OCI-LY7 (cell line): Measurements from ENCODE around the gene PRSS50. TPM values are rescaled to one million over a fixed set of nuclear protein-coding genes. Genes with fewer than 3 reads are reported as not detected.

Experiments
- BruUV-seq: library from RNA; stranded (reverse); fragments of 400-500 nt; replicated peaks from 2 replicates; lab custom pipeline; 2021; lab: Mats Ljungman, UMichigan
- CTCF ChIA-PET: fragments of 300-600 bp; sonication (Branson Sonifier 250); formaldehyde crosslinking; loops from one replicate; lab custom pipeline; 2022; ENCODE audit warnings: antibody characterized with exemption; ENCODE audit not compliant: unreplicated experiment; lab: Charles Lee
- POLR2A ChIA-PET: fragments of 300-600 bp; sonication (Branson Sonifier 250); formaldehyde crosslinking; loops from one replicate; lab custom pipeline; 2022; ENCODE audit warnings: antibody characterized with exemption; lab: Charles Lee
- DNase-seq: peaks from one replicate; pipeline ENCODE4 v3.0.0-alpha.2; 2015; ENCODE audit warnings: low spot score
- H2AFZ ChIP-seq: fragments of 200-600 bp; sonication (generic), shearing (Covaris generic); 2 replicates; pipeline ENCODE4 v1.6.1; 2014; ENCODE audit warnings: mild to moderate bottlenecking, antibody characterized with exemption, low read length, moderate library complexity
- H3K27ac ChIP-seq: fragments of 200-600 bp; sonication (generic); 2 replicates; pipeline ENCODE4 v1.5.1; 2014; ENCODE audit warnings: mixed run types, low read depth, mild to moderate bottlenecking, moderate library complexity, low read length, inconsistent platforms; ENCODE audit not compliant: poor library complexity, severe bottlenecking
- H3K36me3 ChIP-seq: fragments of 200-600 bp; sonication (generic); 2 replicates; pipeline ENCODE4 v1.6.1; 2014; ENCODE audit warnings: mild to moderate bottlenecking, antibody characterized with exemption, low read length, moderate library complexity, mixed read lengths; ENCODE audit not compliant: insufficient read depth
- H3K4me1 ChIP-seq: fragments of 200-600 bp; sonication (generic); 2 replicates; pipeline ENCODE4 v1.5.1; 2014; ENCODE audit warnings: mild to moderate bottlenecking, low read length; ENCODE audit not compliant: insufficient read depth, poor library complexity, severe bottlenecking
- H3K4me2 ChIP-seq: fragments of 200-600 bp; sonication (generic); 2 replicates; pipeline ENCODE4 v1.6.1; 2014; ENCODE audit warnings: mild to moderate bottlenecking, low read length
- H3K4me3 ChIP-seq: fragments of 200-600 bp; sonication (generic); 2 replicates; pipeline ENCODE4 v1.5.1; 2014; ENCODE audit warnings: mild to moderate bottlenecking, low read depth, low read length; ENCODE audit not compliant: poor library complexity, severe bottlenecking
- H3K79me2 ChIP-seq: fragments of 200-600 bp; sonication (generic); 2 replicates; pipeline ENCODE4 v1.6.1; 2016; ENCODE audit warnings: low read depth, mild to moderate bottlenecking, low read length, moderate library complexity, mixed read lengths; ENCODE audit not compliant: insufficient read depth
- H3K9me2 ChIP-seq: fragments of 200-600 bp; sonication (generic); 2 replicates; pipeline ENCODE4 v1.6.1; 2016; ENCODE audit warnings: mild to moderate bottlenecking, low read length, mixed read lengths; ENCODE audit not compliant: insufficient read depth
- H3K9me3 ChIP-seq: fragments of 200-600 bp; sonication (generic); 2 replicates; pipeline ENCODE4 v1.6.1; 2014; ENCODE audit warnings: mild to moderate bottlenecking, mixed run types, low read length, mixed read lengths
- H4K20me1 ChIP-seq: fragments of 200-600 bp; sonication (generic); 2 replicates; pipeline ENCODE4 v1.6.1; 2014; ENCODE audit warnings: mild to moderate bottlenecking, antibody characterized with exemption, low read length, moderate library complexity, mixed read lengths; ENCODE audit not compliant: insufficient read depth
- EZH2phosphoT487 ChIP-seq: fragments of 200-600 bp; sonication (generic); IDR thresholded peaks from 2 replicates; pipeline ENCODE4 v1.6.1; 2018; ENCODE audit warnings: low read depth, borderline replicate concordance, mild to moderate bottlenecking, mixed run types, antibody characterized with exemption, low read length, moderate library complexity, mixed read lengths
- intact Hi-C: fragments of 100-400 bp; cut with micrococcal nuclease; formaldehyde crosslinking; loops from one replicate; pipeline ENCODE4 v1.10.0; 2022; ENCODE audit not compliant: unreplicated experiment
- total RNA-seq, 2 experiments: library from RNA; depleted of rRNA in 1 of 2; stranded (reverse); fragments of >200 nt in 1 of 2; shearing (Covaris generic) in 1 of 2; gene quantifications; 2 replicates each; pipeline ENCODE4 v1.2.3, GENCODE V29; 2014 to 2022
- TF ChIP-seq, protein P1 (sequence below): fragments of 200-600 bp; sonication (generic); conservative IDR thresholded peaks from 2 replicates; pipeline ENCODE4 v1.5.1; 2014; ENCODE audit warnings: mild to moderate bottlenecking, antibody characterized with exemption, low read length, moderate library complexity, mixed read lengths

Gene PRSS50
- total RNA-seq, 2 experiments from 2014 or later, result not detected

DNA sequence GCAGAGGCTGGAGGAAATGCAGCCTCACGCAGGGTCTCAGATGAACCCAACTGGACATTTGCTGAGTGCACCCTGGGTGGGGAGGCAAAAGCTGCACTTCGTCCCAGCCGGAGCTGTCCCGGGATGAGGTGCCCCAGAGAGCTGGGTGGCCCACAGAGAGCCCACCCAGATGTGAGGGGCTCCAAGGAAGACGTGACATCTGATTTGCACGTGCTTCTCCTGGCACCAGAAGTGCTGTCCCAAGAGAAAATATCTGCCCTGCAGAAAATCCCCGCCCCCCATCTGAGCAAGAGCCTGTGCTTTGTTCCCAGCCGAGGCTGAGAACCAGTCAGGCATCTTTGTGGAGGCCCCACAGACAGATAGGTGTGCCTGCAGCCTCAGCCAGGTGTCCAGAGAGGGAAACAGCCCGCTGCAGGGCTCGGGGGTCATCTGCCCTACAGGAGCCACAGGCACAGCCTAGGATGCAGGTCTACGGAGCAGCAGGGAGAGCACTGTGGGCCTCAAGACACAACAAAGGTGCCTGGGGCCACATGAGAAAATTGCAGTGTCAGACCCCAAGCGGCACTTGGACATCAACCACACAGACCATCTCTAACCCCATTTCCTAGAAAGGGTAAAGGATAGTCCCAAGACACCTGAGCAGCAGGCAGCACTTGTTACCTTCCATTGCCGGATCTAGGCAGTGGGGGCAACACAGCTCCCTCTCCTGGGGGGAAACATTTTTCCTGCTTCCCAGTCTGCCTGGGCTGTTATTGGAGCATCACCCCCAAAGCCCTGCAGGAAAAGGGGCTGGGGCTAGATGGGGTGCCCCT lies 10.7 kb downstream of the PRSS50 start:
- Histone ChIP-seq H2AFZ (no peak overlapping the region), H3K4me1 (no peaks in the 10 kb centered on the region), H3K9me3 (no peaks in the 10 kb centered on the region), H3K27ac (no peak overlapping the region), H3K9me2 (no peaks in the 10 kb centered on the region), H3K79me2 (no peaks in the 10 kb centered on the region), H4K20me1 (no peaks in the 10 kb centered on the region), H3K36me3 (no peaks in the 10 kb centered on the region), H3K4me3 (no peak overlapping the region), H3K4me2 (no peak overlapping the region)
- DNase-seq, result no peak
- intact Hi-C loops, result loop anchor here (10.0 kb wide), 2 partner anchors 308 to 668 kb away; no protein-coding TSS in a partner anchor
- ChIA-PET POLR2A (no interaction called here), CTCF (no interaction called here)
- BruUV-seq, result no TSS peak
- TF ChIP-seq, protein P1, sequence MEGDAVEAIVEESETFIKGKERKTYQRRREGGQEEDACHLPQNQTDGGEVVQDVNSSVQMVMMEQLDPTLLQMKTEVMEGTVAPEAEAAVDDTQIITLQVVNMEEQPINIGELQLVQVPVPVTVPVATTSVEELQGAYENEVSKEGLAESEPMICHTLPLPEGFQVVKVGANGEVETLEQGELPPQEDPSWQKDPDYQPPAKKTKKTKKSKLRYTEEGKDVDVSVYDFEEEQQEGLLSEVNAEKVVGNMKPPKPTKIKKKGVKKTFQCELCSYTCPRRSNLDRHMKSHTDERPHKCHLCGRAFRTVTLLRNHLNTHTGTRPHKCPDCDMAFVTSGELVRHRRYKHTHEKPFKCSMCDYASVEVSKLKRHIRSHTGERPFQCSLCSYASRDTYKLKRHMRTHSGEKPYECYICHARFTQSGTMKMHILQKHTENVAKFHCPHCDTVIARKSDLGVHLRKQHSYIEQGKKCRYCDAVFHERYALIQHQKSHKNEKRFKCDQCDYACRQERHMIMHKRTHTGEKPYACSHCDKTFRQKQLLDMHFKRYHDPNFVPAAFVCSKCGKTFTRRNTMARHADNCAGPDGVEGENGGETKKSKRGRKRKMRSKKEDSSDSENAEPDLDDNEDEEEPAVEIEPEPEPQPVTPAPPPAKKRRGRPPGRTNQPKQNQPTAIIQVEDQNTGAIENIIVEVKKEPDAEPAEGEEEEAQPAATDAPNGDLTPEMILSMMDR, result no peak
- TF ChIP-seq EZH2phosphoT487, result no peak

DNA sequence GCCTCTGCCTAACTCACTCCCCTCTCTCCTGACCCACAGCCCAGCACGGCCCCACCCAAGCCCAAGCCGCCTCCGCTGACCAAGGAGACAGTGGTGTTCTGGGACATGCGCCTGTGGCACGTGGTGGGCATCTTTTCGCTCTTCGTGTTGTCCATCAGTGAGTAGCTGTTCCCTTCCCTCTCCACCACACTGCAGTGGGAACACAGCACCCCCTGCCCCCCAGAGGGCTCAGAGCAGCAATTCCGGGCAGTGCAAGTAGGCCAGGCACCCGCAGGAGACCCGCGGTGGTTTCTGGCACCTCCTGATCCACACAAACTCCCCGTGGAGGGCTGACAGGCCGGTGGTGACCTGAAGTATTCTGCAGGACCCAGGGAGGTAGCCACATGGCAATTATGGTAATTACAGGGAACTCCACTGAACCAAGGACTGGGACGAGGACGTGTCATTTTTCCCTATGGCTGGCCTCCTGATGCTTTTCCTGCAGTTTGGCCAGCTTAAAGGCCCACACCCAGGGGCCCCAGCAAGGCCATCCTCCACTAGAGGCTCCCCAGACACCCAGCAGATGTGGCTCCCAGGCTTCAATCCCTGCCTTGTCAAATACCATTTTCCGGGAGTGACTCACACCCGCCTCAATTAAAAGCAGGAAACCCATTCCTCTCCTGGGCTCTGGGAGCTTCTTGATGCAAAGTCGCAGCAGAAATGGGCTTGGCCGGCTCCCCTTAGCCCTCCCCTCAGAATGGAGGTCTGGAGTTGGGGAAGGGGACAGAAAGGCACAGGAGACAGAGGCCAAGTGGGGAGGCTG lies 11.7 kb downstream of the PRSS50 start:
- no TSS peak for BruUV-seq
- no peak for TF ChIP-seq EZH2phosphoT487
- TF ChIP-seq, protein P1, result no peak
- Histone ChIP-seq H3K27ac (no peak overlapping the region), H3K9me2 (no peaks in the 10 kb centered on the region), H3K4me2 (no peak overlapping the region), H2AFZ (no peak overlapping the region), H3K9me3 (no peaks in the 10 kb centered on the region), H3K36me3 (no peaks in the 10 kb centered on the region), H3K4me1 (no peaks in the 10 kb centered on the region), H3K4me3 (no peak overlapping the region), H3K79me2 (no peaks in the 10 kb centered on the region), H4K20me1 (no peaks in the 10 kb centered on the region)
- CTCF ChIA-PET, result no interaction called here
- intact Hi-C loops, result loop anchor here (1.0 to 10.0 kb wide), 3 partner anchors 189 to 669 kb away; no protein-coding TSS in a partner anchor
- no peak for DNase-seq
- POLR2A ChIA-PET, result no interaction called here
